GM19240 (cell line): ENCODE results near the gene VARS2.

Source experiments
- DNase-seq: peaks from one replicate; pipeline ENCODE4 v3.0.0; 2011; ENCODE audit warnings: low spot score; ENCODE audit not compliant: insufficient read length

VARS2 gene

GRCh38 chr6:30928677-30929076, 14.6 kb downstream of the VARS2 start:
- no peak for DNase-seq

- no peak for DNase-seq
Measured at GRCh38 chr6:30930506-30930905, 16.5 kb downstream of the VARS2 start.

- no peak for DNase-seq
Measured at GRCh38 chr6:30931272-30931671, 17.2 kb downstream of the VARS2 start.

GRCh38 chr6:30931969-30932645, 18.1 kb downstream of the VARS2 start, which contains the start of gene SFTA2:
TSS of gene SFTA2 (minus strand) at chr6:30932170. CDS start at chr6:30932096, 74 bp downstream.
- no peak for DNase-seq

DNA sequence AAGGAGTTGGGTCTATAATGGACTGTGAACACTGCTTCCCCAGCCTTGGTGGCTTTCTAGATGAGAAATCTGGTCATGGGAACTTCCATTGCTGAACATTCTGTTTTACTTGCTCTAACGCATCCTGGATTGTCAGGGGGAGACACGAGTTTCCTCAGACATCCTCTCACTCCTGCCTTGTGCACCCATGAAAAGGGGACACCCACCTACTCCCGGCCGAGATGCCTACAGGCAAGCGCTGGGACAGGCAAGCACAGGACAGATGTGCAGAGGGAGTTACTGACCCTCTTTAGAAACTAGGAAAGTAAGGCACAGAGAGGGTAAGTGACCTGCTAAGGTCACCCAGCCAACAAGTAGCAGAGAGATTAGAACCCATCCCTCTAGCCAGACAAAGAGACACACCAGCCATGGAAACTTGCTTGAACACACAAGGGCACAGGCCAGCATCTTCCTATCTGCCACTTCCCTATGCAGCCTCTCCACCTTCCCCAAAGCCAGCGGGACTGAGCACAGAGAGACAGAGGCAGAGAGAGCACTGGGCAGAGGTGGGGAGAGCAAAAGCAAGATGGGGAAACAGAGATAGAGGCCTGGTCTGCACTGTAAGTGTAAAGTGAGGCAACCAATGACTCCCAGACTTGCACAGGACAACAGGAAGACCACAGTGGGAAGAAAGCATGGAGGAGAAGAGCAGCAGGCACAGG, 18.8 kb downstream of the VARS2 start:
- no peak for DNase-seq

- no peak for DNase-seq
Measured at GRCh38 chr6:30935018-30935417, 21.0 kb downstream of the VARS2 start.

GRCh38 chr6:30937265-30937664, 23.2 kb downstream of the VARS2 start:
- no peak for DNase-seq

DNA sequence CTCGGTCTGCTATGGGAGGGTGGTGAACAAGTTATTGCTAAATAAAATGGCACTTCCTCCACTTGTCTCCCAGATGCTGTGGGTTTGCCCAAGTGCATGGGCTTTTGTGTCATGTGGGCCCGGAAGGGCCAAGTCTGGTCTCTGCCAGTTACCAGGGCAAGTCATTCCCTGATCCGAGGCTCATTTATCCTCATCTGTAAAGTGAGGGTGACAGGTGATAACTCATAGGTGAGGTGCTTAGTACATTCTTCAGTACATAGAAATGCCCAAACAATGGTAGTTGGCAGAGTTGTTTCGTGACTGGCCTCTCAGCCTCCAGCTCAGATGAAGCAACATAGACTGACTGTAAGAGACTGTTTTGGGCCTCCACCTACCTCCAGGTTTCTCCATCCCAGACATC, 24.7 kb downstream of the VARS2 start:
- no peak for DNase-seq

DNA sequence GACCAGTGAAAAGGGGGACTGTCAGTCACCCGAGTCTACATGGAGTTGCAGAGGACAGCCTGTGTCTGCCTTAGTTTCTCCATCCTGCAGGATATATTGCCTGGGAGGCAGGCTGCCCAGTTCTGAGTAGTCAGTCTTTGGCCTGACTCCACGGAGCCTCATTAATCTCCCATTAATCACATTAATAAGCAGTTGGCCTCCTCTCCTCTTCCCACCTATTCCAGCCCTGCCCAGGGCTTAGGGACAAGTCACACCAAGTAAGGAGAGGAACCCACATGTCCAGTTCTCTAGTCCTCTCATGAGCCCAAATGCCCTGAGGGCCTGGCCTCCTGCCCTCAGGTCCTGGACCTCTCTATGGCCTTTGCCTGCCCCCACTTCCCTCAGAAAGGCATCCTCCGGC, 25.4 kb downstream of the VARS2 start:
- no peak for DNase-seq

DNA sequence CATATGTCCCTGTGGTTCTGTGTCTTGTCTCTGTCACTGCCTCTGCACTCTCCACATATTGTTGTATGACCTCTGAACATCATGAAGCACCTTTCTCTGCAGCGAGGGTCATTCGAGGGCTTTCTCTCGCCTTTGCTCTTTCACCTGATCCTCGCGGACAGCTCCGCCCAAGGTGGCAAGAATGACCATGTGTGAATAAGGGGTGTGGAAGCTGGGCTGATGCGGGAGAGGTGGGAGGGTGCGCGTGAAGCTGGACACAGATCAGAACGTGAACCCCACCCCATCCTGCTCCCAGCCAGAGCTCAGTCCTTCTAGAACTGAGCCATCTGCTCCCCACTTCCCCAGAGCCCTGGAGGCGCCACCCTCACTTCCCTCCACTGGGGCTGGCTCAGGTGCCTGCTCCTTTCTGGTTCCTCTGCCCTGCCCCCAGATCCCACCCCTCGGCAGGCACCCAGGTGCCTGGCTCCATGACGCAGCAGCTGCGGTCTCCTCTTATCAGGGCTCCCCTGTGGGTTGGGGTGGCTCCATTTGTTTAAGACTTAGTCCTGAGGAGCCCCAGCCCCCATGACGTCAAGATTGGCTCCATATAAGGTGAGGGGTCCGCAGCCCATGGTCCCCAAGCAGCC, 26.4 kb downstream of the VARS2 start, which contains the start of gene MUCL3:
Gene MUCL3, plus strand, starts transcription at position 613 of the 626 bp plus-strand sequence. CDS start 27 bp downstream, outside the sequence.
- no peak for DNase-seq

- no peak for DNase-seq
Measured at GRCh38 chr6:30942338-30943060, 28.5 kb downstream of the VARS2 start.

- DNase-seq, result no peak
Measured at GRCh38 chr6:30944051-30944450, 30.0 kb downstream of the VARS2 start.

DNA sequence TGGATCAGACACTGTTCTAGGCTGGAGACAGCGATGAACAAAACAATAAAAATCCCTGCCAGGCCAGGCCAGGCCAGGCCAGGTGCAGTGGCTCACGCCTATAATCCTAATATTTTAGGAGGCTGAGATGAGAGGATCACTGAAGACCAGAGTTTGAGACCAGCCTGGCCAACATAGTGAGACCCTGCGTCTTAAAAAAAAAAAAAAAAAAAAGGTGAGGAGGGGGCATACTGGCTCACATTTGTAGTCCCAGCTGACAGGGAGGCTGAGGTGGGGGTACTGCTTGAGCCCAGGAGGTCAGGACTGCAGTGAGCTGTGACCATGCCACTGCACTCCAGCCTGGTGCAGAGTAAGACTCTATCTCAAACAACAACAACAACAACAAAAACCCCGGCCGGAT, 31.2 kb downstream of the VARS2 start:
- DNase-seq, result no peak

- DNase-seq, result no peak
Measured at GRCh38 chr6:30947231-30947630, 33.2 kb downstream of the VARS2 start.

DNA sequence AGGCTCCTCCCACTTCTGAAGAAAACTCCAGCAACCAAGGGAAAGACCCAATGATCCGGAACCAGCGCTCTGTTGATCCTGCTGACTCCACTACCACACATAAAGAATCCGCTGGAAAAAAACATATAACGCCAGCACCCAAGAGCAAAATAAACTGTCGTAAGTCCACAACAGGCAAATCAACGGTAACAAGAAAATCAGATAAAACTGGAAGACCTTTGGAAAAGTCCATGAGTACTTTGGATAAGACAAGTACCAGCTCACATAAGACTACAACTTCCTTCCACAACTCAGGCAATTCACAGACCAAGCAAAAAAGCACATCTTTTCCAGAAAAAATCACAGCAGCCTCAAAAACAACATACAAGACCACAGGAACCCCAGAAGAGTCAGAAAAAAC, 34.8 kb downstream of the VARS2 start:
- no peak for DNase-seq

GRCh38 chr6:30951907-30952469, 38.0 kb downstream of the VARS2 start:
- no peak for DNase-seq

DNA sequence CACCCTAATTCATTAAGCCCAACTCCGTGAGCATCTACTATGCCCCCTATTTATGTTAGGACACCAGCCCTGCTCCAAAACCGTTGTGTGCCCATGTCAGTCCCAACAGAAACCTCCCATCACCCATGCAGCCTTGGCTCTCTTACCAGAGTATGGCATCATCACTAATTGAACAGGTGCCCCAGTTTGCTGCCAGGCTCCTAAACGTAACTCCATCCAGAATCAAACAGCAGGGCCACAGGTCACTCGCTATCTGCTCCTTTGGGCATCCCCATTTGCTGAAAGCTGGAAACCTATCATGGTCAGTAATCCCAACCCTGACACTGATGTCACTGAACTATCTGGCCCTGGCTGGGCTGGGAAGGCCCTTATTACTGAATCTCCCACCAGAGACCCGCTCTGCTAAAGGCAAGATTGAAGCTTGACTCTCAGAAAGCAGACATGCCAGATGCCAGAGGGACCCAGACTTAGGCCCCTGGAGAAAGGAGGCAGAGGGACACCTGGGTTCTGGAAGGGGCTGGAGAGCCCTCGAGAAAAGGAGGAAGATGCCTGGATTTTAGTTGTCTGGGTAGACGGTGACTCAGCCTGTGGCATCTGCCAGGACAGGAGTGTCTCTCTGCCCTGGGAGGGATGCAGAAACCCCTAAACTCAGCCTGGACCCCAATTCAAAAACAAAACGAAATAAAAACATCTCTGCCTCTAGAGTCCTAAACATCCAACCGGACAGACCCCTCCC, 40.8 kb downstream of the VARS2 start:
- no peak for DNase-seq

DNA sequence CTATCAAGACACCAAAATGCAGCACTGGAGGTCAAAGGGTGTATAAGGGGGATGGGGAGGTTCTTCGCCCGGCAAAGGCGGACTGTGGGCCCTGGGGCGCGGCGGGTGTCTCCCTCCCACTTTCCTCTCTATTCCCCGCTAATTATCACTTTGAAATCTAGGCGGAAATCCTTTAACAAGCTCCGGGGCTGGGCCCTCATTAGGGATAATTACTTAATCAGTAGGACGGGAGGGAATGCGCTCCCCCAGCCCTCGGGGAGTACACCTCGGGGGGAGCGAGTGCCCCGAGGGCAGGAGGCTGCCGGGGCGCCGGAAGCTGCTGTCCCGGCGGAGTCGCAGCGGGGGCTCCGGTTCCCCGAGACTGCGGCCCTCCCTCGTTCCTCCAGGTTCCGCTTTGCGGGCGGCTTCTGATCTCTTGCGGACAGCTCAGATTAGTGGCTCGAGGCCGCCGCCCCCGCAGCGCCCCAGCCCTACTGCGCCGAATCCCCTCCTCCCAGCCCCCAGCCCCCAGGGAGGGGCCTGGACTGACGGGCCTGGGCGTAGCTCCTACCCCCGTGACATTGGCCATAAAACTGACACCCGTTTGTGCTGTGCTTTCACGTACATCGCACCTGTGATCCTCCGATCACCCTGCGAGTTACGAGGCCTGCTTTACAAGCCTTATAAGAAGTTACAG, 41.5 kb downstream of the VARS2 start:
- peak; percentile 66 for DNase-seq

- no peak for DNase-seq
Measured at GRCh38 chr6:30957716-30958115, 43.7 kb downstream of the VARS2 start.
